Measurements from ENCODE around the gene PRPH2.
"Not testable (repeated sequence)": the region's sequence is repeated elsewhere in the genome, so short reads cannot be mapped to it uniquely, and the experiment has no call there.

PRPH2 gene

GRCh38 chr6:42740725-42741124, 18.3 kb upstream of the PRPH2 start:
- DNase-seq, result no peak

GRCh38 chr6:42735976-42736375, 13.6 kb upstream of the PRPH2 start:
- no peak for DNase-seq

GRCh38 chr6:42733867-42734481, 11.6 kb upstream of the PRPH2 start:
- DNase-seq, result not testable (repeated sequence)

- no peak for DNase-seq
Observed at GRCh38 chr6:42729731-42730130, 7.3 kb upstream of the PRPH2 start.

- no peak for DNase-seq
Observed at GRCh38 chr6:42727627-42728026, 5.2 kb upstream of the PRPH2 start.

- DNase-seq, result no peak
Observed at GRCh38 chr6:42727087-42727611, 4.8 kb upstream of the PRPH2 start.

GRCh38 chr6:42726485-42727086, 4.2 kb upstream of the PRPH2 start:
- peak; percentile 37 for DNase-seq

- no peak for DNase-seq
Observed at GRCh38 chr6:42726026-42726425, 3.6 kb upstream of the PRPH2 start.

GRCh38 chr6:42724825-42725224, 2.4 kb upstream of the PRPH2 start:
- no peak for DNase-seq

- DNase-seq, result no peak
Observed at GRCh38 chr6:42720739-42721138, 1.7 kb downstream of the PRPH2 start.

GRCh38 chr6:42715871-42716270, 6.5 kb downstream of the PRPH2 start:
- DNase-seq, result no peak

GRCh38 chr6:42714098-42714761, 8.2 kb downstream of the PRPH2 start:
- DNase-seq, result no peak

- no peak for DNase-seq
Observed at GRCh38 chr6:42711930-42712329, 10.5 kb downstream of the PRPH2 start.

- no peak for DNase-seq
Observed at GRCh38 chr6:42710316-42710715, 12.1 kb downstream of the PRPH2 start.

- DNase-seq, result no peak
Observed at GRCh38 chr6:42709871-42710270, 12.5 kb downstream of the PRPH2 start.

GRCh38 chr6:42708096-42708495, 14.3 kb downstream of the PRPH2 start:
- DNase-seq, result no peak

GRCh38 chr6:42707595-42707994, 14.8 kb downstream of the PRPH2 start:
- DNase-seq, result no peak

GRCh38 chr6:42704937-42705374, 17.4 kb downstream of the PRPH2 start:
- no peak for DNase-seq

- no peak for DNase-seq
Observed at GRCh38 chr6:42704251-42704936, 18.0 kb downstream of the PRPH2 start.

- not testable (repeated sequence) for DNase-seq
Observed at GRCh38 chr6:42702786-42703185, 19.6 kb downstream of the PRPH2 start.

- no peak for DNase-seq
Observed at GRCh38 chr6:42702200-42702599, 20.2 kb downstream of the PRPH2 start.

GRCh38 chr6:42698217-42698616, 24.2 kb downstream of the PRPH2 start:
- DNase-seq, result no peak

- no peak for DNase-seq
Observed at GRCh38 chr6:42697268-42697655, 25.1 kb downstream of the PRPH2 start.

All from NCI-H1048 (cell line).